ENCODE measurements around the gene ATG9A. TPM values are rescaled to one million over a fixed set of nuclear protein-coding genes. Genes with fewer than 3 reads are reported as not detected.

The ATG9A gene, protein sequence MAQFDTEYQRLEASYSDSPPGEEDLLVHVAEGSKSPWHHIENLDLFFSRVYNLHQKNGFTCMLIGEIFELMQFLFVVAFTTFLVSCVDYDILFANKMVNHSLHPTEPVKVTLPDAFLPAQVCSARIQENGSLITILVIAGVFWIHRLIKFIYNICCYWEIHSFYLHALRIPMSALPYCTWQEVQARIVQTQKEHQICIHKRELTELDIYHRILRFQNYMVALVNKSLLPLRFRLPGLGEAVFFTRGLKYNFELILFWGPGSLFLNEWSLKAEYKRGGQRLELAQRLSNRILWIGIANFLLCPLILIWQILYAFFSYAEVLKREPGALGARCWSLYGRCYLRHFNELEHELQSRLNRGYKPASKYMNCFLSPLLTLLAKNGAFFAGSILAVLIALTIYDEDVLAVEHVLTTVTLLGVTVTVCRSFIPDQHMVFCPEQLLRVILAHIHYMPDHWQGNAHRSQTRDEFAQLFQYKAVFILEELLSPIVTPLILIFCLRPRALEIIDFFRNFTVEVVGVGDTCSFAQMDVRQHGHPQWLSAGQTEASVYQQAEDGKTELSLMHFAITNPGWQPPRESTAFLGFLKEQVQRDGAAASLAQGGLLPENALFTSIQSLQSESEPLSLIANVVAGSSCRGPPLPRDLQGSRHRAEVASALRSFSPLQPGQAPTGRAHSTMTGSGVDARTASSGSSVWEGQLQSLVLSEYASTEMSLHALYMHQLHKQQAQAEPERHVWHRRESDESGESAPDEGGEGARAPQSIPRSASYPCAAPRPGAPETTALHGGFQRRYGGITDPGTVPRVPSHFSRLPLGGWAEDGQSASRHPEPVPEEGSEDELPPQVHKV
- total RNA-seq: 10 to 100 TPM; 28.3 to 39.6 (median 33.2) TPM
- long read RNA-seq, partial matches to known transcripts: 2 of 3 reads
- long read RNA-seq, other reads (novel, unspliced or antisense): 0 of 3 reads

- intact Hi-C loops (cut with DNase I): loop anchor here in 1 of 2 donors (10.0 kb wide), 1 partner anchor 65 kb away; no protein-coding TSS in a partner anchor
- peak; percentile 96 to 99 (median 96) for ATAC-seq
- peak within 1 kb of the TSS; percentile 66 to 90 (median 77) for H3K4me3 ChIP-seq
Observed at GRCh38 chr2:219229305-219230058, at the start of gene ATG9A, which contains the start of gene ANKZF1. ATG9A (minus strand) TSS chr2:219229636; CDS start chr2:219228024, 1,612 bp downstream. ANKZF1 (plus strand) TSS chr2:219229806; CDS start chr2:219230258, 452 bp downstream.

DNA sequence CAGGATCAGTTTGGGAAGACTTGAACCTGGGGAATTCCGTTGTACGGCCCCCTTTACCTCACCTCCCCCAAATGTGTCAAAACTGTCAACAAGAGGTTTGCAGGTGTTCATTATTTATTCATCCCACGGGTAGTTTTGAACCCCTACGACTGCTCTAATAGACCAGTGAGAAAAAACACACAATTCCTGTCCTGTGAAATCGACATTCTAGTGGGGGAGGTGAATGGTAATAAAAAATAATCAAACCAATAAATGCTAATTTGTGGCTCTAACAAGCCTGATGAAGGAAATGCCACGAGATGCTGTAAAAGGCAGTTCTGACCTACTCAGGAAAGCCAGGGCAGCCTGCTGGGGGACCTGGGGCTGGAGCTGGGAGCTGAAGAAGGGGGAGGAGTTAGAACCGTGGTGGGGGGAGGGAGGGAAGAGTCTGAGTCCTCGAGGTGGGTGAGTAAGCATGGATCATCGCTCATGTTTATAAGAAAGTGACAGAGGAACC, 49.3 kb upstream of the ATG9A start:
- peak overlapping the region; percentile 48 to 93 (median 75) for H3K4me3 ChIP-seq
- peaks cover 0 to 28% (median 5%) of the 10 kb centered on the region in 4 donors for H3K36me3 ChIP-seq
- 12% methylated on average over 8 of the region's 9 CpGs for WGBS (ENCODE audit: insufficient coverage, low coverage, low lambda C conversion rate, missing lambda C conversion rate)
- intact Hi-C loops (cut with DNase I): no loop called here
- H3K27ac ChIP-seq: peak overlapping the region; percentile 95 to 100 (median 99)
- peaks cover 0 to 15% (median 0%) of the 10 kb centered on the region in 4 donors for H3K4me1 ChIP-seq
- DNase-seq (no peak), ATAC-seq (peak in 2 of 4 donors; percentile 52 to 61)
- H3K27me3 ChIP-seq: no peaks in the 10 kb centered on the region
- TF ChIP-seq POLR2A (IDR thresholded peaks at IDR 0.05) (no peak), CTCF (IDR thresholded peaks at IDR 0.05) (no peak)
- no peaks in the 10 kb centered on the region for H3K9me3 ChIP-seq

More at GRCh38 chr2:219229305-219230058, at the start of gene ATG9A, which contains the start of gene ANKZF1:
- 2% methylated on average over 28 of the region's 80 CpGs for WGBS (ENCODE audit: insufficient coverage, low coverage, low lambda C conversion rate, missing lambda C conversion rate)
- H3K4me1 ChIP-seq: peaks cover 0 to 14% (median 5%) of the 10 kb centered on the region in 4 donors
- peaks cover 7 to 49% (median 23%) of the 10 kb centered on the region in 4 donors for H3K36me3 ChIP-seq
- H3K9me3 ChIP-seq: no peaks in the 10 kb centered on the region
- no peaks in the 10 kb centered on the region for H3K27me3 ChIP-seq
- DNase-seq: peak; percentile 98 to 100 (median 99)
- peak; percentile 78 for TF ChIP-seq POLR2A (IDR thresholded peaks at IDR 0.05)
- TF ChIP-seq CTCF (IDR thresholded peaks at IDR 0.05): peak in 1 of 4 donors; percentile 2
- H3K27ac ChIP-seq: peak within 1 kb of the TSS; percentile 90 to 98 (median 90)

GRCh38 chr2:219277703-219278654, 48.5 kb upstream of the ATG9A start:
- DNase-seq (peak; percentile 74 to 85 (median 84)), ATAC-seq (peak; percentile 60 to 71 (median 68))
- intact Hi-C loops (cut with DNase I): no loop called here
- H3K27ac ChIP-seq: peak overlapping the region; percentile 95 to 100 (median 99)
- 36% methylated on average over 19 of the region's 25 CpGs for WGBS (ENCODE audit: insufficient coverage, low coverage, low lambda C conversion rate, missing lambda C conversion rate)
- peaks cover 0 to 23% (median 2%) of the 10 kb centered on the region in 4 donors for H3K36me3 ChIP-seq
- peaks cover 0 to 15% (median 0%) of the 10 kb centered on the region in 4 donors for H3K4me1 ChIP-seq
- H3K27me3 ChIP-seq: no peaks in the 10 kb centered on the region
- no peak for TF ChIP-seq POLR2A (IDR thresholded peaks at IDR 0.05)
- TF ChIP-seq CTCF (IDR thresholded peaks at IDR 0.05): peak; percentile 87 to 99 (median 98)
- H3K9me3 ChIP-seq: no peaks in the 10 kb centered on the region
- H3K4me3 ChIP-seq: peak overlapping the region in 1 of 3 donors; percentile 28
